Measurements from ENCODE around the gene CLINT1. TPM values are rescaled to one million over a fixed set of nuclear protein-coding genes. Genes with fewer than 3 reads are reported as not detected.

Gene CLINT1
- total RNA-seq, 4 donors from 2014 or later = 109 to 165 (median 152) TPM

GRCh38 chr5:157839157-157839795 lies 19.7 kb downstream of the CLINT1 start:
- Histone ChIP-seq H3K36me3 (peaks cover 0 to 37% (median 0%) of the 10 kb centered on the region in 3 donors), H3K4me3 (no peak overlapping the region), H3K27me3 (no peaks in the 10 kb centered on the region), H3K4me1 (peaks cover 0 to 12% (median 0%) of the 10 kb centered on the region in 3 donors), H3K9me3 (no peaks in the 10 kb centered on the region), H3K27ac (no peak overlapping the region)
- TF ChIP-seq, protein P1, sequence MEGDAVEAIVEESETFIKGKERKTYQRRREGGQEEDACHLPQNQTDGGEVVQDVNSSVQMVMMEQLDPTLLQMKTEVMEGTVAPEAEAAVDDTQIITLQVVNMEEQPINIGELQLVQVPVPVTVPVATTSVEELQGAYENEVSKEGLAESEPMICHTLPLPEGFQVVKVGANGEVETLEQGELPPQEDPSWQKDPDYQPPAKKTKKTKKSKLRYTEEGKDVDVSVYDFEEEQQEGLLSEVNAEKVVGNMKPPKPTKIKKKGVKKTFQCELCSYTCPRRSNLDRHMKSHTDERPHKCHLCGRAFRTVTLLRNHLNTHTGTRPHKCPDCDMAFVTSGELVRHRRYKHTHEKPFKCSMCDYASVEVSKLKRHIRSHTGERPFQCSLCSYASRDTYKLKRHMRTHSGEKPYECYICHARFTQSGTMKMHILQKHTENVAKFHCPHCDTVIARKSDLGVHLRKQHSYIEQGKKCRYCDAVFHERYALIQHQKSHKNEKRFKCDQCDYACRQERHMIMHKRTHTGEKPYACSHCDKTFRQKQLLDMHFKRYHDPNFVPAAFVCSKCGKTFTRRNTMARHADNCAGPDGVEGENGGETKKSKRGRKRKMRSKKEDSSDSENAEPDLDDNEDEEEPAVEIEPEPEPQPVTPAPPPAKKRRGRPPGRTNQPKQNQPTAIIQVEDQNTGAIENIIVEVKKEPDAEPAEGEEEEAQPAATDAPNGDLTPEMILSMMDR (IDR thresholded peaks at IDR 0.05) = no peak
- WGBS, 2 donors = 83 to 88% methylated on average over 8 of the region's 8 CpGs
- DNase-seq = no peak
- intact Hi-C loops (cut with DNase I) = no loop called here

DNA sequence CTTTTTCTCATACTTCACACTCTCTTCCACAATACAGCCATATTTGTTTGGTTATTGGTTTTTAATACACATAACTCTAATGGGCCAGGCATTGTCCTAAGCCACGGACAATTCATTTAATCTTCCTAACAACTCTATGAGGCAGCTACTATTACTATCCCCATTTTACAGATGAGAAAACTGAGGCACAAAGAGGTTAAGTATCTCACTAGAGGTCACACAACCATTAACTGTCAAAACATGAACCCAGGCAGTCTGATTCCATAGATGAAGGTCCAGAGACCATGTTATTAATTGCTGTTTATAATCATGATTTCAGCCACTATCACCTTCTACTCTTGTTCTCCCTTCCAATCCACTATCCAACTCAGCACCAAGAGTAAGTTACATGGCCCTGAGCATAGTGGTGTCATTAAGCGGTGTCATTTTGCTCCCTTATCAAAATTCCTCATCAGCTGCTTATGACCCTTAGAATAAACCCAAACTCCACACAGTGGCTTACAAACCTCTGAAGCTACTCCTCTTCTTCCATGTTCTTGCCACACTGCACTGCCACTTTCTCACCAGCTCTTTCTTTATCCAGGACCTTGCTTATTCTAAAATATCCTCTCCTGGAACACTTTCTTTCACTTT lies 22.7 kb downstream of the CLINT1 start:
- intact Hi-C loops (cut with DNase I) = no loop called here
- Histone ChIP-seq H3K4me1 (peaks cover 0 to 21% (median 0%) of the 10 kb centered on the region in 3 donors), H3K27ac (no peak overlapping the region), H3K4me3 (no peak overlapping the region), H3K27me3 (no peaks in the 10 kb centered on the region), H3K36me3 (peaks cover 0 to 32% (median 0%) of the 10 kb centered on the region in 3 donors), H3K9me3 (no peaks in the 10 kb centered on the region)
- WGBS, 2 donors = 96% methylated on average over 2 of the region's 2 CpGs
- TF ChIP-seq POLR2A (IDR thresholded peaks at IDR 0.05) = no peak
- TF ChIP-seq, protein P1 (IDR thresholded peaks at IDR 0.05) = no peak
- DNase-seq = no peak

GRCh38 chr5:157835041-157835440 lies 23.9 kb downstream of the CLINT1 start:
- 75 to 79% methylated on average over 5 of the region's 5 CpGs for WGBS, 2 donors
- no peaks in the 10 kb centered on the region for H3K9me3 ChIP-seq
- DNase-seq = no peak
- peaks cover 0 to 21% (median 0%) of the 10 kb centered on the region in 3 donors for H3K36me3 ChIP-seq
- H3K27me3 ChIP-seq = no peaks in the 10 kb centered on the region
- H3K4me1 ChIP-seq = peaks cover 0 to 27% (median 0%) of the 10 kb centered on the region in 3 donors
- H3K27ac ChIP-seq = no peak overlapping the region
- H3K4me3 ChIP-seq = no peak overlapping the region
- no peak for TF ChIP-seq POLR2A (IDR thresholded peaks at IDR 0.05)
- TF ChIP-seq, protein P1 (IDR thresholded peaks at IDR 0.05) = no peak
- intact Hi-C loops (cut with DNase I) = no loop called here

GRCh38 chr5:157828944-157829639 lies 29.9 kb downstream of the CLINT1 start:
- H3K27me3 ChIP-seq = no peaks in the 10 kb centered on the region
- no peak for DNase-seq
- peaks cover 0 to 9% (median 0%) of the 10 kb centered on the region in 3 donors for H3K36me3 ChIP-seq
- intact Hi-C loops (cut with DNase I) = no loop called here
- H3K27ac ChIP-seq = peak overlapping the region in 2 of 4 donors; percentile 61 to 71
- no peak overlapping the region for H3K4me3 ChIP-seq
- TF ChIP-seq, protein P1 (IDR thresholded peaks at IDR 0.05) = peak in 3 of 6 experiments; percentile 14 to 32 (median 17)
- TF ChIP-seq POLR2A (IDR thresholded peaks at IDR 0.05) = no peak
- H3K9me3 ChIP-seq = no peaks in the 10 kb centered on the region
- peaks cover 0 to 53% (median 15%) of the 10 kb centered on the region in 3 donors for H3K4me1 ChIP-seq
- WGBS, 2 donors = 92 to 97% methylated on average over 4 of the region's 4 CpGs
